ENCODE data around the gene USP21. TPM values are rescaled to one million over a fixed set of nuclear protein-coding genes. Genes with fewer than 3 reads are reported as not detected.

USP21 gene
- total RNA-seq, 2 donors from 2014 or later = 36.0 to 46.4 TPM

- H3K36me3 Mint-ChIP-seq (ENCODE audit: insufficient read depth in 2 of 2) = peaks cover 14 to 30% of the 10 kb centered on the region in 2 donors
- H3K27ac Mint-ChIP-seq = no peak overlapping the region
- H3K9me3 Mint-ChIP-seq = no peaks in the 10 kb centered on the region
Observed at GRCh38 chr1:161207173-161207572, 47.9 kb downstream of the USP21 start.

GRCh38 chr1:161209790-161210409 is 50.6 kb downstream of the USP21 start:
- no peak overlapping the region for H3K4me3 Mint-ChIP-seq
- ATAC-seq (replicated peaks in 1 of 2) = peak; percentile 91 to 94
- H3K9me3 Mint-ChIP-seq = no peaks in the 10 kb centered on the region
- peaks cover 25% of the 10 kb centered on the region for H3K4me1 Mint-ChIP-seq (ENCODE audit: low read depth)
- DNase-seq = peak; percentile 78 to 80
- no peaks in the 10 kb centered on the region for H3K27me3 Mint-ChIP-seq (ENCODE audit: low read depth)
- H3K27ac Mint-ChIP-seq = no peak overlapping the region
- H3K36me3 Mint-ChIP-seq (ENCODE audit: insufficient read depth in 2 of 2) = peaks cover 14 to 31% of the 10 kb centered on the region in 2 donors

More at GRCh38 chr1:161207173-161207572, 47.9 kb downstream of the USP21 start:
- ATAC-seq (replicated peaks in 1 of 2) (no peak), DNase-seq (no peak)
- no peak overlapping the region for H3K4me3 Mint-ChIP-seq
- peaks cover 46% of the 10 kb centered on the region for H3K4me1 Mint-ChIP-seq (ENCODE audit: low read depth)
- H3K27me3 Mint-ChIP-seq (ENCODE audit: low read depth) = no peaks in the 10 kb centered on the region

- no peaks in the 10 kb centered on the region for H3K27me3 Mint-ChIP-seq (ENCODE audit: low read depth)
- H3K9me3 Mint-ChIP-seq = no peaks in the 10 kb centered on the region
- ATAC-seq (replicated peaks in 1 of 2) (no peak), DNase-seq (no peak)
- no peak overlapping the region for H3K4me3 Mint-ChIP-seq
- peak overlapping the region; percentile 17 for H3K27ac Mint-ChIP-seq
- peaks cover 40% of the 10 kb centered on the region for H3K4me1 Mint-ChIP-seq (ENCODE audit: low read depth)
- peaks cover 10 to 26% of the 10 kb centered on the region in 2 donors for H3K36me3 Mint-ChIP-seq (ENCODE audit: insufficient read depth in 2 of 2)
Observed at GRCh38 chr1:161214369-161214768, 55.1 kb downstream of the USP21 start.

- no peaks in the 10 kb centered on the region for H3K9me3 Mint-ChIP-seq
- no peak for DNase-seq
- H3K27me3 Mint-ChIP-seq (ENCODE audit: low read depth) = no peaks in the 10 kb centered on the region
- peak within 1 kb of the TSS; percentile 17 for H3K27ac Mint-ChIP-seq
- H3K36me3 Mint-ChIP-seq (ENCODE audit: insufficient read depth in 2 of 2) = peaks cover 9 to 20% of the 10 kb centered on the region in 2 donors
- peaks cover 40% of the 10 kb centered on the region for H3K4me1 Mint-ChIP-seq (ENCODE audit: low read depth)
- no peak for ATAC-seq (replicated peaks in 1 of 2)
- peak within 1 kb of the TSS in 1 of 2 donors; percentile 18 for H3K4me3 Mint-ChIP-seq
Observed at GRCh38 chr1:161215076-161215475, 55.8 kb downstream of the USP21 start, which contains the start of gene FCER1G. TSS of gene FCER1G (plus strand) at chr1:161215295. CDS start at chr1:161215322, 27 bp downstream.

Other genes starting within 250 kb of the USP21 start
- not detected for gene ITLN2, start 204.7 kb upstream of the USP21 start, total RNA-seq
- gene F11R, start 138.3 kb upstream of the USP21 start, total RNA-seq = 10 to 100 TPM; 38.2 to 38.8 TPM
- gene TSTD1, start 120.5 kb upstream of the USP21 start, total RNA-seq = 10 to 100 TPM; 46.3 to 78.0 TPM
- 10 to 100 TPM; 52.3 to 57.5 TPM for gene USF1, start 113.5 kb upstream of the USP21 start, total RNA-seq
- 100 to 1,000 TPM; 192 to 198 TPM for gene ARHGAP30, start 89.6 kb upstream of the USP21 start, total RNA-seq
- under 1 TPM in 1 of 2 donors, not detected in 1; 0.31 TPM for gene NECTIN4, start 69.9 kb upstream of the USP21 start, total RNA-seq
- 1 to 10 TPM; 5.7 to 7.1 TPM for gene KLHDC9, start 61.1 kb upstream of the USP21 start, total RNA-seq
- 100 to 1,000 TPM; 117 to 122 TPM for gene PFDN2, start 41.5 kb upstream of the USP21 start, total RNA-seq
- 10 to 100 TPM; 82.0 to 87.2 TPM for gene NIT1, start 41.4 kb upstream of the USP21 start, total RNA-seq
- 10 to 100 TPM; 49.8 to 51.3 TPM for gene DEDD, start 26.8 kb upstream of the USP21 start, total RNA-seq
- 10 to 100 TPM; 91.4 to 97.9 TPM for gene UFC1, start 5.5 kb upstream of the USP21 start, total RNA-seq
- 10 to 100 TPM; 35.3 to 45.9 TPM for gene PPOX, start 6.9 kb downstream of the USP21 start, total RNA-seq
- gene B4GALT3, start 18.0 kb downstream of the USP21 start, total RNA-seq = 10 to 100 TPM; 55.9 to 56.5 TPM
- gene ADAMTS4, start 39.6 kb downstream of the USP21 start, total RNA-seq = 1 to 10 TPM; 4.0 to 7.7 TPM
- gene NDUFS2, start 42.9 kb downstream of the USP21 start, total RNA-seq = 100 to 1,000 TPM; 108 to 114 TPM
- gene FCER1G, start 55.8 kb downstream of the USP21 start, total RNA-seq = 1 to 10 TPM; 1.8 to 3.7 TPM
- not detected for gene APOA2, start 64.1 kb downstream of the USP21 start, total RNA-seq
- gene TOMM40L, start 66.6 kb downstream of the USP21 start, total RNA-seq = 10 to 100 TPM; 10.3 to 14.6 TPM
- gene NR1I3, start 78.7 kb downstream of the USP21 start, total RNA-seq = not detected
- gene PCP4L1, start 99.2 kb downstream of the USP21 start, total RNA-seq = 1 to 10 TPM in 1 of 2 donors, under 1 TPM in 1; 0.55 to 1.2 TPM
- 1 to 10 TPM; 5.5 to 8.5 TPM for gene MPZ, start 150.5 kb downstream of the USP21 start, total RNA-seq
- gene SDHC, start 154.9 kb downstream of the USP21 start, total RNA-seq = 100 to 1,000 TPM; 140 to 141 TPM
- gene CFAP126, start 208.4 kb downstream of the USP21 start, total RNA-seq = under 1 TPM in 1 of 2 donors, not detected in 1; 0.76 TPM